ENCODE results near the gene RAPGEF6. TPM values are rescaled to one million over a fixed set of nuclear protein-coding genes. Genes with fewer than 3 reads are reported as not detected.

Gene RAPGEF6
- total and polyA plus RNA-seq, 2 donors = 11.3 to 21.4 TPM

DNA sequence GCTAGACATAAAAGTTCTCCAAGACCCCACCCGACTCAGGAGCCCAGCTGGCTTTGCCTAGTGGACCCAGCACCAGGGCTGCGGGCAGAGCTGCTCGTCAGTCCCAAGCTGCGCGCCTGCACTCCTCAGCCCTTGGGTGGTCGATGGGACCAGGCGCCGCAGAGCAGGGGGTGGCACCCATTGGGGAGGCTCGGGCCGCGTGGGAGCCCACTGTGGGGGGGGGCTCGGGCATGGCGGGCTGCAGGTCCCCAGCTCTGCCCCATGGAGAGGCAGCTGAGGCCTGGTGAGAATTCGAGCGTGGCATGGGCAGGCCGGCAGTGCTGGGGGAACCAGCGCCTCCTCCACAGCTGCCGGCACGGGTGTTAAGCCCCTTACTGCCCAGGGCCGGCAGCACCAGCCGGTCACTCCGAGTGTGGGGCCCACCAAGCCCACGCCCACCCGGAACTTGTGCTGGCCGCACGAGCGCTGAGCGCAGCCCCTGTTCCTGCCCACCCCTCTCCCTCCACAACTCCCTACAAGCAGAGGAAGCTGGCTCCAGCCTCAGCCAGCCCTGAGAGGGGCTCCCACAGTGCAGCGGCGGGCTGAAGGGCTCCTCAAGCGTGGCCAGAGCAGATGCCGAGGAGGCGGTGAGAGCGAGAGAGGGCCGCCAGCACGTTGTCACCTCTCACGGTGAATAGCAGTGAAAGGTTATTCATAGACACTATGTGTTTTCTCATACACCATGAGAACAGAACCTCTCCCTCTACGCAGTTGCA, 54.9 kb downstream of the RAPGEF6 start:
- peaks cover 11 to 17% of the 10 kb centered on the region in 2 donors for H3K36me3 ChIP-seq (ENCODE audit: control insufficient read depth in 2 of 2, insufficient read depth in 2 of 2, low read length in 1 of 2)
- no peak for DNase-seq (ENCODE audit: low read depth in 6 of 9, low spot score in 9 of 9)
- no peak overlapping the region for H3K27ac ChIP-seq (ENCODE audit: low read depth in 1 of 2, low read length in 1 of 2)

DNA sequence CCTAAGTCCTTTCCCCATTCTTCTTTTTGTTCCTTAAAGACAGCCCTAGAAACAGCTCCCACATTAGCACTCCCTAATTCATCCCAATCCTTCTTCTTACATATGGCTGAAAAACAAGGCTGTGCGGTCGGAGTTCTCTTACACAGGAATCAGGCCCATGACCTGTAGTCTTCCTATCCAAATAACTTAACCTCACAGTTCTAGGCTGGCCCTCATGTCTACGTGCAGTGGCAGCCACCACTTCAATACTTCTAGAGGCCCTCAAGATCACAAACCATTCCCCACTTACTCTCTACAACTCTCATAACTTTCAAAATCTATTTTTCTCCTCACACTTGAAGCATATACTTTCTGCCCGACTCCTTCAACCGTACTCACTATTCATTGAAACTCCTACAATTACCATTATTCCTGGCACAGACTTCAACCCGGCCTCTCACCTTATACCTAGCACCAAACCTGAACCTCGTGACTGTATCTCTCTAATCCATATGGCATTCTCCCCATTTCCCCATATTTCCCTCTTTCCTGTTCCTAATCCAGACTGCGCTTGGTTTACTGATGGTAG, 59.3 kb downstream of the RAPGEF6 start:
- H3K4me3 ChIP-seq (ENCODE audit: low read length in 2 of 2) = no peak overlapping the region
- H3K27me3 ChIP-seq (ENCODE audit: control insufficient read depth in 2 of 2, insufficient read depth in 1 of 2, low read length in 1 of 2) = no peaks in the 10 kb centered on the region
- H3K36me3 ChIP-seq (ENCODE audit: control insufficient read depth in 2 of 2, insufficient read depth in 2 of 2, low read length in 1 of 2) = peaks cover 11 to 17% of the 10 kb centered on the region in 2 donors
- H3K27ac ChIP-seq (ENCODE audit: low read depth in 1 of 2, low read length in 1 of 2) = no peak overlapping the region
- H3K9me3 ChIP-seq (ENCODE audit: control insufficient read depth in 2 of 2, insufficient read depth in 1 of 2, low read length in 1 of 2) = peaks cover 0 to 7% of the 10 kb centered on the region in 2 donors
- no peaks in the 10 kb centered on the region for H3K4me1 ChIP-seq (ENCODE audit: control insufficient read depth in 2 of 2, insufficient read depth in 2 of 2, low read length in 2 of 2)
- no peak for DNase-seq (ENCODE audit: low read depth in 6 of 9, low spot score in 9 of 9)
- over 99% methylated on average over 8 of the region's 8 CpGs for WGBS

More for the DNA sequence above, 54.9 kb downstream of the RAPGEF6 start:
- Histone ChIP-seq H3K4me3 (ENCODE audit: low read length in 2 of 2) (no peak overlapping the region), H3K27me3 (ENCODE audit: control insufficient read depth in 2 of 2, insufficient read depth in 1 of 2, low read length in 1 of 2) (no peaks in the 10 kb centered on the region), H3K9me3 (ENCODE audit: control insufficient read depth in 2 of 2, insufficient read depth in 1 of 2, low read length in 1 of 2) (peaks cover 0 to 7% of the 10 kb centered on the region in 2 donors), H3K4me1 (ENCODE audit: control insufficient read depth in 2 of 2, insufficient read depth in 2 of 2, low read length in 2 of 2) (no peaks in the 10 kb centered on the region)
- WGBS = 96% methylated on average over 38 of the region's 38 CpGs

DNA sequence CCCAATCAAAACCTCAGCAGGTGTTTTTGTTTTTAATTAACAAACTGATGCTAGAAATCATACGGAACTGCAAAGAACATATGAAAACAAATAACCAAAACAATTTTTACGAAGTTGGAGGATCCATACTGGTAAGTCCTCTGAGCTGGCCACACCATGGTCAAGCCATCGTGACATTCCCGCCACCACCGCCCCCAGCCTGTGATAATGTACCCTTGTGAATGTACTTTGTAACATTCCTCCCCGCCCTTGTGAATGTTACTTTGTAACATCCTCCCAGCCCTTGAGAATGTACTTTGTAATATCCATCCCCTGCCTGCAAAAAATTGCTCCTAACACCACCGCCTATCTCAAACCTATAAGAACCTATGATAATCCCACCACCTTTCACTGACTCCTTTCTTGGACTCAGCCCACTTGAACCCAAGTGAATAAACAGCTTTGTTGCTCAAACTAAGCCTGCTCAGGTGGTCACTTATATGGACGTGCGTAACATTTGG, 63.3 kb downstream of the RAPGEF6 start:
- DNase-seq (ENCODE audit: low read depth in 6 of 9, low spot score in 9 of 9) = no peak
- Histone ChIP-seq H3K27me3 (ENCODE audit: control insufficient read depth in 2 of 2, insufficient read depth in 1 of 2, low read length in 1 of 2) (no peaks in the 10 kb centered on the region), H3K9me3 (ENCODE audit: control insufficient read depth in 2 of 2, insufficient read depth in 1 of 2, low read length in 1 of 2) (no peaks in the 10 kb centered on the region), H3K36me3 (ENCODE audit: control insufficient read depth in 2 of 2, insufficient read depth in 2 of 2, low read length in 1 of 2) (no peaks in the 10 kb centered on the region), H3K4me1 (ENCODE audit: control insufficient read depth in 2 of 2, insufficient read depth in 2 of 2, low read length in 2 of 2) (no peaks in the 10 kb centered on the region), H3K27ac (ENCODE audit: low read depth in 1 of 2, low read length in 1 of 2) (no peak overlapping the region), H3K4me3 (ENCODE audit: low read length in 2 of 2) (no peak overlapping the region)
- WGBS = 99% methylated on average over 9 of the region's 9 CpGs

DNA sequence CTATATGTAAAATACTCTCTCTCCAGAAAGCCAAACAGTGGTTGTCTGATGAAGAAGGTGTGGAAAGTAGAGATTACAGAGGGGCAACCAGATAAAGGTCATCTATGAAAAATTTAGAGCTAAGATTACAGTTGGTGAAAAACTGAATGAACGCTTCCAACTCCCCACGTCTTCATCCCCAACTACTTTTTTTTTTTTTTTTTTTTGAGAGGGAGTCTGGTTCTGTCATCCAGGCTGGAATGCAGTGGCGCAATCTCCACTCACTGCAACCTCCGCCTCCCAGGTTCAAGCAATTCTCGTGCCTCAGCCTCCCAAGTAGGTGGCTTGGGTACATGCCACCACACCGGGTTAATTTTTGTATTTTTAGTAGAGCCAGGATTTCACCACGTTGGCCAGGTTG, 64.3 kb downstream of the RAPGEF6 start:
- 99% methylated on average over 7 of the region's 7 CpGs for WGBS

DNA sequence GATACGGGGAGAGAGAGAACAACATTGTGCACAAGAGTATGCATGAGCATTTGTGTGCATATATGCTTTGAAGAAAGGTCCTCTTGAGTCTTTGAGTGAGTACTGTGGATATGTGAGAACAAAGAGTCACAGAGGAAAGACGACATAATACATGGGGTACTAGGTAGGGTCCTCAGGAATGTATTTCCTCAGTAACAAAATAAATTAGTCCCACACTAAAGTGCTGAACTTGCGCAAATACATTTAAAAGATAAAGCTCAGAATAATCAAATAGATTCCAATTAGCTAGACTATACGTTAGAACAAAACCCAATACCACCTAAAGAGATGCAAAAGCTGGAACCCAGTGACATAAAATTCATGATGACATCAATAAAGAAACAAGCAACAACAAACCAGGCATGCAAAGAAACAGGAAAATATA, 70.8 kb downstream of the RAPGEF6 start:
- Histone ChIP-seq H3K4me3 (ENCODE audit: low read length in 2 of 2) (no peak overlapping the region), H3K9me3 (ENCODE audit: control insufficient read depth in 2 of 2, insufficient read depth in 1 of 2, low read length in 1 of 2) (no peaks in the 10 kb centered on the region), H3K27me3 (ENCODE audit: control insufficient read depth in 2 of 2, insufficient read depth in 1 of 2, low read length in 1 of 2) (no peaks in the 10 kb centered on the region), H3K36me3 (ENCODE audit: control insufficient read depth in 2 of 2, insufficient read depth in 2 of 2, low read length in 1 of 2) (peaks cover 3 to 4% of the 10 kb centered on the region in 2 donors), H3K4me1 (ENCODE audit: control insufficient read depth in 2 of 2, insufficient read depth in 2 of 2, low read length in 2 of 2) (peaks cover 0 to 3% of the 10 kb centered on the region in 2 donors), H3K27ac (ENCODE audit: low read depth in 1 of 2, low read length in 1 of 2) (no peak overlapping the region)
- 94% methylated on average over 4 of the region's 4 CpGs for WGBS
- DNase-seq (ENCODE audit: low read depth in 6 of 9, low spot score in 9 of 9) = no peak

More for the DNA sequence above, 64.3 kb downstream of the RAPGEF6 start:
- no peak for DNase-seq (ENCODE audit: low read depth in 6 of 9, low spot score in 9 of 9)
- no peaks in the 10 kb centered on the region for H3K27me3 ChIP-seq (ENCODE audit: control insufficient read depth in 2 of 2, insufficient read depth in 1 of 2, low read length in 1 of 2)
- no peaks in the 10 kb centered on the region for H3K36me3 ChIP-seq (ENCODE audit: control insufficient read depth in 2 of 2, insufficient read depth in 2 of 2, low read length in 1 of 2)
- no peaks in the 10 kb centered on the region for H3K9me3 ChIP-seq (ENCODE audit: control insufficient read depth in 2 of 2, insufficient read depth in 1 of 2, low read length in 1 of 2)
- no peak overlapping the region for H3K4me3 ChIP-seq (ENCODE audit: low read length in 2 of 2)
- no peak overlapping the region for H3K27ac ChIP-seq (ENCODE audit: low read depth in 1 of 2, low read length in 1 of 2)
- H3K4me1 ChIP-seq (ENCODE audit: control insufficient read depth in 2 of 2, insufficient read depth in 2 of 2, low read length in 2 of 2) = no peaks in the 10 kb centered on the region

DNA sequence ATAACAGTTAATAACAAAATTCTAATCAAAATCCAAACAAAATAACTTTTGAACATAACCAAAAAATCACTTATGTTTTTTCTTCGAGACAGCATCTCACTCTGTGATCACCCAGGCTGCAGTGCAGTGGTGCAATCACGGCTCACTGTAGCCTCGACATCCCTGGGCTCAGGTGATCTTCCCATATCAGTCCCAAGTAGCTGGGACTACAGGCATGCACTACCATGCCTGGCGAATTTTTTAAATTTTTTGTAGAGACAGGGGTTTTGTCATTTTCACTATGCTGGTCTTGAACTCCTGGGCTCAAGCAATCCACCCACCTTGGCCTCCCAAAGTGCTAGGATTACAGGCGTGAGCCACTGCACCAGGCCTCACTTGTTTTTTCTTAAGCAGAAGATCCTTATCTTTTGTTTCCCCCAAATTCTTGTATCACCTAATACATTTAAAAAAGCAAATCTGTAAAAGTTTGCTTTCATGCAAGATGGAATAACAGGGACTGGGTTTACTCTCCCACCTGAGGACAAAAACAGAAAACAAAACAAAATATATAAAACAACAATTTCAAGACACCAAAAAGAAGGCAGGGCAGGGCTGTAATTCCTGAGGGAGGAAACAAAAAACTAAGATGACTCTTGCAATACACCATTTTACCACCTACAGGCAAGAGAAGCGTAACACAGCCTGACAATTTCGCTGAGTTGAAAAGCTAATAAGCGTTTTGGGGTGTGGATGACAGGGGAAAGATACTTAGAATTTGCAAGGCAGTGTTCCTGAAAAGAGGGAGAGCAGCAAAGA, 71.4 kb downstream of the RAPGEF6 start:
- peaks cover 0 to 3% of the 10 kb centered on the region in 2 donors for H3K4me1 ChIP-seq (ENCODE audit: control insufficient read depth in 2 of 2, insufficient read depth in 2 of 2, low read length in 2 of 2)
- no peaks in the 10 kb centered on the region for H3K9me3 ChIP-seq (ENCODE audit: control insufficient read depth in 2 of 2, insufficient read depth in 1 of 2, low read length in 1 of 2)
- no peak overlapping the region for H3K27ac ChIP-seq (ENCODE audit: low read depth in 1 of 2, low read length in 1 of 2)
- H3K27me3 ChIP-seq (ENCODE audit: control insufficient read depth in 2 of 2, insufficient read depth in 1 of 2, low read length in 1 of 2) = no peaks in the 10 kb centered on the region
- WGBS = 93% methylated on average over 8 of the region's 8 CpGs
- no peak overlapping the region for H3K4me3 ChIP-seq (ENCODE audit: low read length in 2 of 2)
- peak in 1 of 9 donors; percentile 9 for DNase-seq (ENCODE audit: low read depth in 6 of 9, low spot score in 9 of 9)
- peaks cover 3 to 4% of the 10 kb centered on the region in 2 donors for H3K36me3 ChIP-seq (ENCODE audit: control insufficient read depth in 2 of 2, insufficient read depth in 2 of 2, low read length in 1 of 2)

DNA sequence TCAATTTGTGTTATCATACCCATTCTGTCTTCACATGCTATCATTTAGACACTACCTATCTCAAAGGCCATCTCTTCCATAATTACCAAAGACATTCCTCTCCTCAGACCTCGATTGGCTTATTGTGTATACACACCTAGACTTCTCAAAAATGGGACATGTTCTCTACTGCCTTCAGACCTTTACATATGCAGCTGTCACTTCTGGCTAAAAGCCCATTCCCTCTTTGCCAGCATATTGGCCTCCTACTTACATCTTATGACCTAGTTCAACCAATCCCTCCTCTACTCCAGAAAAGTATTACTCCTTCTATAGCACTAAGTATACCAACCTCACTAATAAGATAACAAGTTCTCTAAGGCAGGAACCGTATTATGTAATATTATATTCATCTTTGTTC, 84.4 kb downstream of the RAPGEF6 start:
- 90% methylated on average over 2 of the region's 2 CpGs for WGBS
- no peaks in the 10 kb centered on the region for H3K36me3 ChIP-seq (ENCODE audit: control insufficient read depth in 2 of 2, insufficient read depth in 2 of 2, low read length in 1 of 2)
- DNase-seq (ENCODE audit: low read depth in 6 of 9, low spot score in 9 of 9) = no peak
- no peaks in the 10 kb centered on the region for H3K9me3 ChIP-seq (ENCODE audit: control insufficient read depth in 2 of 2, insufficient read depth in 1 of 2, low read length in 1 of 2)
- H3K4me1 ChIP-seq (ENCODE audit: control insufficient read depth in 2 of 2, insufficient read depth in 2 of 2, low read length in 2 of 2) = peaks cover 0 to 6% of the 10 kb centered on the region in 2 donors
- H3K4me3 ChIP-seq (ENCODE audit: low read length in 2 of 2) = no peak overlapping the region
- no peaks in the 10 kb centered on the region for H3K27me3 ChIP-seq (ENCODE audit: control insufficient read depth in 2 of 2, insufficient read depth in 1 of 2, low read length in 1 of 2)
- no peak overlapping the region for H3K27ac ChIP-seq (ENCODE audit: low read depth in 1 of 2, low read length in 1 of 2)

DNA sequence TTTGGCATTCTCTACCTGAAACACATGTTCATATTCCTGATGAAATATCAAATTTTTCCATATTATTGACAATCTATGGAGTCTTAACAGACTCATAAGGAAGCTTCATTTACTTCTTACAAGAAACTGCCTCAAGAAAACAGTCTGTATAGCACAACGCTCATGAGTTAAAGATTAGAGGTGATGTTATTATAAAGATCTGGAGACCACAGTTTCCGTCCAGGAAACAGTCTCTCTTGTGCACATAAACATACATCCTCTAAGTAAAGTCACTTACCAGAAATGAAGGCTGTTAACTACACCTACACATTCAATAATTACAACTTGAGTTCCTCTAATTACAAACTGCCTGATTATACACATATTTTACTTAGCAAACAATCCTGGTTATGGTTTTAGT, 86.9 kb downstream of the RAPGEF6 start:
- Histone ChIP-seq H3K4me1 (ENCODE audit: control insufficient read depth in 2 of 2, insufficient read depth in 2 of 2, low read length in 2 of 2) (peaks cover 0 to 6% of the 10 kb centered on the region in 2 donors), H3K27ac (ENCODE audit: low read depth in 1 of 2, low read length in 1 of 2) (peak overlapping the region in 1 of 2 donors; percentile 59), H3K36me3 (ENCODE audit: control insufficient read depth in 2 of 2, insufficient read depth in 2 of 2, low read length in 1 of 2) (no peaks in the 10 kb centered on the region), H3K9me3 (ENCODE audit: control insufficient read depth in 2 of 2, insufficient read depth in 1 of 2, low read length in 1 of 2) (no peaks in the 10 kb centered on the region), H3K4me3 (ENCODE audit: low read length in 2 of 2) (peak overlapping the region; percentile 6 to 30), H3K27me3 (ENCODE audit: control insufficient read depth in 2 of 2, insufficient read depth in 1 of 2, low read length in 1 of 2) (no peaks in the 10 kb centered on the region)
- WGBS = 17% methylated on average over 2 of the region's 2 CpGs
- peak in 8 of 9 donors; percentile 21 to 82 (median 54) for DNase-seq (ENCODE audit: low read depth in 6 of 9, low spot score in 9 of 9)

DNA sequence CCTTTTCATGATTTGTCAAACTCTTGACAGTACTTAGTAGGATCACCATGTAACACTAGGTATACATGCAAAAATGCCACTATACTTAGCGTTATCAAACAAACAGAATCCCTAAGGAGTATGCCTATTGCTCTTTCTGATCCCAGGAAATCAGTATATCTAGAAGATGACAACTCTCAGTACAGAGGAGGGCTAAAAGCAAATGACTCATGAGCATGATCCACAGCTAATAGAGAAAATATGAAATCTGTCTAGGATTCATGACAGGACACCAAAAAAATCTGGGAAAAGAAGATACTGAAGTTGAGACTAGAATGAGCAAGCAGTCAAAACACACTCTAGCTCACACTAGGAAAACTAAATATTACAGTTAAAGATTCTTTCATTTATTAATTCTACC, 89.2 kb downstream of the RAPGEF6 start:
- H3K36me3 ChIP-seq (ENCODE audit: control insufficient read depth in 2 of 2, insufficient read depth in 2 of 2, low read length in 1 of 2) = peaks cover 0 to 4% of the 10 kb centered on the region in 2 donors
- WGBS = 99% methylated on average over 1 of the region's 1 CpG
- no peaks in the 10 kb centered on the region for H3K27me3 ChIP-seq (ENCODE audit: control insufficient read depth in 2 of 2, insufficient read depth in 1 of 2, low read length in 1 of 2)
- H3K27ac ChIP-seq (ENCODE audit: low read depth in 1 of 2, low read length in 1 of 2) = no peak overlapping the region
- peaks cover 0 to 2% of the 10 kb centered on the region in 2 donors for H3K4me1 ChIP-seq (ENCODE audit: control insufficient read depth in 2 of 2, insufficient read depth in 2 of 2, low read length in 2 of 2)
- H3K9me3 ChIP-seq (ENCODE audit: control insufficient read depth in 2 of 2, insufficient read depth in 1 of 2, low read length in 1 of 2) = no peaks in the 10 kb centered on the region
- DNase-seq (ENCODE audit: low read depth in 6 of 9, low spot score in 9 of 9) = no peak
- H3K4me3 ChIP-seq (ENCODE audit: low read length in 2 of 2) = no peak overlapping the region

Data from thymus (tissue), 11 donors.